Measurements from ENCODE around the gene BACE1-AS. TPM values are rescaled to one million over a fixed set of nuclear protein-coding genes. Genes with fewer than 3 reads are reported as not detected.
"Not testable (repeated sequence)": the region's sequence is repeated elsewhere in the genome, so short reads cannot be mapped to it uniquely, and the experiment has no call there.

Gene BACE1-AS
- total RNA-seq, 2 experiments from 2014 or later = 4.5 to 5.1 TPM

DNA sequence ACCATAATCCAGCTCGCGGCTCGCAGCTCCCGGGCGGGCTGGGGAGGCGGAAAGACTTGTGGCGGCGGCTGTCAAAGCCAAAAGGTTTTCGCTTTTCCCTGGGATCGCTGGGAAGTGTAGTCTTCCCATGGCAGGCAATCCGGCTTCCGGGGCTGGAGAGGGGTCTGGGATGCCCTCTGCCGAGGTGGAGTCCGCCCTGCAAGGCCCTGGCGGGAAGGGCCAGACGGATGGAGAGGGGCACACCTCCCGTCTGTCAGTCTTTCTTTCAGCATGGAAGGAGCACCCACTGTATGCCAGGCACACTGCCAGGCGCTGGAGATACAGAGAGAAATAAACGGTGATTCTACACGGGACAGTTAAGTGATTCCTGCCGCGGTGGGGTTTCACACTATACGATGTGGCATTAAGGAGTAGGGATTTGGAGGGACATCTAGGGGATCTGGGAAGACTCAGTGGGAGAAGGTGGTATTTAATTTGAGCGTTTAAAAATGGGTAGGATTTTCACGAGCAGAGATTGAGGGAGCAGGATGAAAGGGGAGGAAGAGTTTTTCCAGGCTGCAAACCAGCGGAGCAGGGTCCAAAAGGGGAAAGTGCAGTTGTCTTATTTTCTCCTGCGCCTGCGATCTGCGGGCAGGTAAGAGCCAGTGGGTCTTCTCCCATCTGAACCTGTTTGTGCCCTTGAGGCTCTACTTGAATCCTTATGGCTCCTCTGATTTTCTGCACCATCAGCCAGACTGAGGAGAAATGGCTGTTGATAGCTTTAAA lies 25.2 kb downstream of the BACE1-AS start, which contains the start of gene BACE1:
TSS of gene BACE1 (minus strand) at position 60 of the 765 bp plus-strand sequence. CDS start 461 bp downstream, outside the sequence.
- DNase-seq = no peak

GRCh38 chr11:117318738-117319137 lies 27.6 kb downstream of the BACE1-AS start:
- Mint-ChIP-seq H3K36me3 (no peaks in the 10 kb centered on the region), H3K9me3 (ENCODE audit: low read depth) (no peaks in the 10 kb centered on the region), H3K4me3 (no peak overlapping the region), H3K27me3 (peaks cover 52% of the 10 kb centered on the region), H3K4me1 (peaks cover 8% of the 10 kb centered on the region), H3K27ac (no peak overlapping the region)
- DNase-seq (no peak), ATAC-seq (no peak)
- CTCF ChIA-PET = interaction anchor here (0.7 kb wide), 1 partner anchor 36 kb away, joined by 3 read pairs; no protein-coding TSS in a partner anchor

More for the DNA sequence above, 25.2 kb downstream of the BACE1-AS start, which contains the start of gene BACE1:
- Mint-ChIP-seq H3K4me1 (peaks cover 8% of the 10 kb centered on the region), H3K27me3 (peaks cover 50% of the 10 kb centered on the region), H3K27ac (no peak within 1 kb of the TSS), H3K36me3 (no peaks in the 10 kb centered on the region), H3K9me3 (ENCODE audit: low read depth) (no peaks in the 10 kb centered on the region), H3K4me3 (peak within 1 kb of the TSS; percentile 38)
- ATAC-seq = peak; percentile 34
- CTCF ChIA-PET = interaction anchor here (1.1 to 1.6 kb wide), 3 partner anchors 15 to 90 kb away, joined by 3 read pairs; no protein-coding TSS in a partner anchor

DNA sequence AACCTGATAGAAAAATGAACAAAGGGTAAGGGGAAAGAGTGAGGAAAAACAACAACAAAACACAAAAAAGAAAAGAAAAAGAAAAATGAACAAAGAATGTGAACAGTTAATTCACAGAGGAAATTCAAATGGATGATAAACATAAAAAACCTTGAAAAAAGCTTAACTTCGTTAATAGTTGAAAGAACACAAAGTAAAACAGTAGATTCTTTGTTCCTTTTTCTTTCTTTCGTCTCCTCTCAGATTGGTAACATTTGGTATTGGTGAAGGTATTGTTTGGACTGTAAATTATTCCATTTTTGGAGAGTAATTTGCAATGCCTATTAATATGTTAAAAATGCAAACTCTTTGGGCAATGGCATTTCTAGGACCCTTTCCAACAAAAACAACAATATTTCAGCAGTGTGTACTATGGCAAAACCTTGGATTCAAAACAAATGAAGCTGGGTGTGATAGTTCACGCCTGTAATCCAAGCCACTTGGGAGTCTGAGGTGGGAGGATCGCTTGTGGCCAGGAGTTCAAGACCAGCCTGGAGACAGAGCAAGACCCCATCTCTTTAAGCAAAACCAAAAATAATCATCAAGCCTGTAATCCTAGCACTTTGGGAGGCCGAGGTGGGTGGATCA lies 28.2 kb downstream of the BACE1-AS start:
- no peak overlapping the region for H3K4me3 Mint-ChIP-seq
- H3K27ac Mint-ChIP-seq = no peak overlapping the region
- DNase-seq = no peak
- peaks cover 49% of the 10 kb centered on the region for H3K27me3 Mint-ChIP-seq
- peaks cover 8% of the 10 kb centered on the region for H3K4me1 Mint-ChIP-seq
- no peak for ATAC-seq
- H3K36me3 Mint-ChIP-seq = no peaks in the 10 kb centered on the region
- H3K9me3 Mint-ChIP-seq (ENCODE audit: low read depth) = no peaks in the 10 kb centered on the region
- CTCF ChIA-PET = interaction anchor here (0.7 to 1.6 kb wide), 2 partner anchors 12 to 36 kb away, joined by 3 to 4 read pairs; no protein-coding TSS in a partner anchor

GRCh38 chr11:117327255-117327566 lies 36.1 kb downstream of the BACE1-AS start:
- H3K4me1 Mint-ChIP-seq; DNase-seq; H3K9me3 Mint-ChIP-seq (ENCODE audit: low read depth); H3K27me3 Mint-ChIP-seq; H3K27ac Mint-ChIP-seq; H3K36me3 Mint-ChIP-seq; ATAC-seq: not testable (repeated sequence)
- CTCF ChIA-PET = interaction anchor here (0.8 to 2.1 kb wide), 4 partner anchors 88 to 536 kb away, joined by 3 to 12 read pairs (median 6); partner anchors contain the start of genes APOA5 and PCSK7
- H3K4me3 Mint-ChIP-seq = peak overlapping the region; percentile 57

GRCh38 chr11:117327567-117328374 lies 36.6 kb downstream of the BACE1-AS start, which contains the start of gene CEP164:
CEP164 (plus strand) TSS chr11:117327854; CDS start chr11:117338587, 10,733 bp downstream.
- peak within 1 kb of the TSS; percentile 57 for H3K4me3 Mint-ChIP-seq
- H3K36me3 Mint-ChIP-seq = no peaks in the 10 kb centered on the region
- peaks cover 7% of the 10 kb centered on the region for H3K4me1 Mint-ChIP-seq
- H3K9me3 Mint-ChIP-seq (ENCODE audit: low read depth) = no peaks in the 10 kb centered on the region
- H3K27me3 Mint-ChIP-seq = peaks cover 8% of the 10 kb centered on the region
- ATAC-seq (peak; percentile 98), DNase-seq (peak; percentile 98)
- CTCF ChIA-PET = interaction anchor here (0.6 to 2.1 kb wide), 7 partner anchors 25 to 536 kb away, joined by 3 to 12 read pairs (median 3); partner anchors contain the start of genes APOA5, PCSK7 and RNF214
- peak within 1 kb of the TSS; percentile 50 for H3K27ac Mint-ChIP-seq

- Mint-ChIP-seq H3K4me3 (no peak overlapping the region), H3K9me3 (ENCODE audit: low read depth) (no peaks in the 10 kb centered on the region), H3K27me3 (peaks cover 4% of the 10 kb centered on the region), H3K4me1 (peaks cover 7% of the 10 kb centered on the region), H3K27ac (no peak overlapping the region), H3K36me3 (no peaks in the 10 kb centered on the region)
- DNase-seq (no peak), ATAC-seq (peak; percentile 4)
- CTCF ChIA-PET = interaction anchor here (0.8 to 2.1 kb wide), 5 partner anchors 25 to 101 kb away, joined by 3 to 12 read pairs (median 5); partner anchors contain the start of gene PCSK7
Observed at GRCh38 chr11:117328375-117329010, 37.3 kb downstream of the BACE1-AS start.

DNA sequence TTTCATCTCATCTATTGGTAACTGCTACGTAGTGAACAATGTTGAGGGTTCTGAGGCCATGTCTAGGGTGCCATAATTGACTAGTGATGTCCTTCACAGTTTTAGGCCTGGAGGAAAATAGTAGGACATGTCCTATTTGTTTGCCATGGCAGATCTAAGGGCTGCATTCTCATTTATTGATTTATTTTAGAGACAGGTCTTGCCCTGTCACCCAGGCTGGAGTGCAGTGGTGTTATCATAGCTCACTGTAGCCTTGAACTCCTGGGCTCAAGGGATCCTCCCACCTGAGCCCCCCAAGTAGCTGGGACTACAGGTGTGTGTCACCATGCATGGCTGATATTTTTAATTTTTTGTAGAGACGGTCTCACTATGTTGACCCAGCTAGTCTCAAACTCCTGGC lies 41.7 kb downstream of the BACE1-AS start:
- H3K27ac Mint-ChIP-seq = no peak overlapping the region
- no peaks in the 10 kb centered on the region for H3K27me3 Mint-ChIP-seq
- H3K4me3 Mint-ChIP-seq = no peak overlapping the region

DNA sequence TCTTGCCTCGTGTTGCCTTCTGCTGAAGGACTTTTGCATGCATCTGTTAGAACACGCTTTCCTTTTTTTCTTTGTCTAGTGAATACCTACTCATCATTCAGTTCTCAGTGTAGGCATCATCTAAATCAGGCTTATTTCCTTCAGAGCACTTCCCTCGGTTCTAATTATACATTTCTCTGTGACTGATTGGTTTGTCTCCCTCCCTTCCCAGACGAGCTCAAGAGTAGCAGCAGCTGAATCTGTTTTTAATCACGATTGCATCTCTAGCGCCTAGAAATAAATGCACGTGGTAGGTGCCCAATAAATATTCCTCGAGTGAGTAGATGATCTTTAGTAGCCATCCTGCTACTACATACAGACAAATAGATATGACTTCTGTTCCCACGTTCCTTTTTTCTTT lies 42.8 kb downstream of the BACE1-AS start:
- no peaks in the 10 kb centered on the region for H3K9me3 Mint-ChIP-seq (ENCODE audit: low read depth)
- no peak overlapping the region for H3K4me3 Mint-ChIP-seq
- H3K36me3 Mint-ChIP-seq = peaks cover 5% of the 10 kb centered on the region
- no peaks in the 10 kb centered on the region for H3K27me3 Mint-ChIP-seq
- DNase-seq (no peak), ATAC-seq (no peak)
- H3K27ac Mint-ChIP-seq = no peak overlapping the region
- CTCF ChIA-PET = interaction anchor here (1.5 kb wide), 1 partner anchor 11 kb away, joined by 3 read pairs; no protein-coding TSS in a partner anchor
- peaks cover 4% of the 10 kb centered on the region for H3K4me1 Mint-ChIP-seq

More for the DNA sequence above, 41.7 kb downstream of the BACE1-AS start:
- ATAC-seq (no peak), DNase-seq (no peak)
- H3K36me3 Mint-ChIP-seq = peaks cover 5% of the 10 kb centered on the region
- CTCF ChIA-PET = interaction anchor here (1.5 kb wide), 1 partner anchor 10 kb away, joined by 3 read pairs; no protein-coding TSS in a partner anchor
- H3K9me3 Mint-ChIP-seq (ENCODE audit: low read depth) = no peaks in the 10 kb centered on the region
- H3K4me1 Mint-ChIP-seq = peaks cover 4% of the 10 kb centered on the region

DNA sequence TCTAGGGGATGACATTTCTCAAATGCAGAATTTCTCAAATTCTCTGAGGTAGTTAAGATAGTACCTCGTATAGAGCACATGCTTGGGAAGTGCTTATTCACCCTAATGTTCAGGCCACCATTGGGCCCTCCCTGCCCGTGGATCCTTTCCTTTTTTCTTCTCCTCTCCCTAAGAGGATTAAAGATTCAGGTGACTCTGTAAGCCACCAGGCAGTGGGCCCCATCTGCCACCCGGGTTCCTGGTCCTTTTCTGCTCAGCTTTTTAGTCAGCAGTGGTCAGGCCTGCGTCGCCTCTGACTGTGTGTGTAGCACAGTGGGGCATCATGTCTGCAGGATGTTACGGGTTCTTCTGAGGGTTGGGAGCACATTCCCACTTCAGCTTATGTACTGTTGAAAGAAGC lies 43.8 kb downstream of the BACE1-AS start:
- Mint-ChIP-seq H3K36me3 (peaks cover 5% of the 10 kb centered on the region), H3K27me3 (no peaks in the 10 kb centered on the region), H3K4me3 (no peak overlapping the region), H3K9me3 (ENCODE audit: low read depth) (no peaks in the 10 kb centered on the region), H3K27ac (no peak overlapping the region), H3K4me1 (peaks cover 3% of the 10 kb centered on the region)
- CTCF ChIA-PET = interaction anchor here (1.4 kb wide), 1 partner anchor 17 kb away, joined by 3 read pairs; no protein-coding TSS in a partner anchor
- DNase-seq = no peak
- ATAC-seq = no peak

- no peak for DNase-seq
- no peak for ATAC-seq
- Mint-ChIP-seq H3K4me1 (no peaks in the 10 kb centered on the region), H3K27me3 (no peaks in the 10 kb centered on the region), H3K4me3 (no peak overlapping the region), H3K36me3 (peaks cover 7% of the 10 kb centered on the region), H3K9me3 (ENCODE audit: low read depth) (no peaks in the 10 kb centered on the region), H3K27ac (no peak overlapping the region)
- CTCF ChIA-PET = interaction anchor here (0.6 to 1.4 kb wide), 2 partner anchors 16 to 91 kb away, joined by 3 read pairs; no protein-coding TSS in a partner anchor
Observed at GRCh38 chr11:117335399-117335798, 44.3 kb downstream of the BACE1-AS start.

DNA sequence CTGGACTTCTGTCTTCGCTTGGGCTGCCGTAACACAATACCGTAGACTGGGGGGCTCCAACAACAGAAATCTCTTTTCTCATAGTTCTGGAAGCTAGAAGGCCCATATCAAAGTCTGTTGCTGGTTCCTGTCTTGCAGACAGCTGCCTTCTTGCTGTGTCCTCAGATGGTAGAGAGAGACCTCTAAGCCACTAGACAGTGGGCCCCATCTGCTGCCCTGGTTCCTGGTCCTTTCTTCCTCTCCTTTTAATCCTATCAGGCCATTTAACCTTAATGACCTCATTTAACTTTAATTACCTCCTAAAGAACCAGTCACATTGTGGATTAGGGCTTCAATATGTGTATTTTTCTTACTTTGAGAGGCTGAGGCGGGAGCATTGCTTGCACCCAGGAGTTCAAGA lies 45.9 kb downstream of the BACE1-AS start:
- Mint-ChIP-seq H3K4me1 (no peaks in the 10 kb centered on the region), H3K9me3 (ENCODE audit: low read depth) (no peaks in the 10 kb centered on the region), H3K4me3 (no peak overlapping the region), H3K27me3 (no peaks in the 10 kb centered on the region), H3K27ac (no peak overlapping the region), H3K36me3 (peaks cover 9% of the 10 kb centered on the region)
- no peak for ATAC-seq
- no peak for DNase-seq
- CTCF ChIA-PET = no interaction called here

Measured in activated CD8-positive, alpha-beta memory T cell treated with anti-CD3 and anti-CD28 coated beads, Interleukin-2, amount 10 ng/mL, durations not matched to agents 7 days and 5 days (primary cell).